Ishikawa (cell line): ENCODE results near the gene PLIN5.

ENCODE experiments used
- CEBPB ChIP-seq: IDR thresholded peaks from 2 replicates; pipeline ENCODE4 v1.6.1; 2012
- CREB1 ChIP-seq: IDR thresholded peaks from 2 replicates; pipeline ENCODE4 v1.6.1; 2012; ENCODE audit warnings: low read depth
- EGR1 ChIP-seq: IDR thresholded peaks from 2 replicates; pipeline ENCODE4 v1.6.1; 2012
- EP300 ChIP-seq: IDR thresholded peaks from 2 replicates; pipeline ENCODE4 v1.6.1; 2012; ENCODE audit warnings: borderline replicate concordance
- FOXM1 ChIP-seq: IDR thresholded peaks from 2 replicates; pipeline ENCODE4 v1.6.1; 2012; ENCODE audit warnings: low read depth, borderline replicate concordance
- MAX ChIP-seq: IDR thresholded peaks from 2 replicates; pipeline ENCODE4 v1.6.1; 2012
- NFIC ChIP-seq: IDR thresholded peaks from 2 replicates; pipeline ENCODE4 v1.6.1; 2012
- RAD21 ChIP-seq: IDR thresholded peaks from 2 replicates; pipeline ENCODE4 v1.6.1; 2012; ENCODE audit warnings: low read depth
- REST ChIP-seq: IDR thresholded peaks from 2 replicates; pipeline ENCODE4 v1.6.1; 2012; ENCODE audit warnings: low read depth, mild to moderate bottlenecking
- TAF1 ChIP-seq: IDR thresholded peaks from 2 replicates; pipeline ENCODE4 v1.6.1; 2012; ENCODE audit warnings: low read depth, mild to moderate bottlenecking
- TCF12 ChIP-seq: IDR thresholded peaks from 2 replicates; pipeline ENCODE4 v1.6.1; 2012; ENCODE audit warnings: low read depth
- TEAD4 ChIP-seq: IDR thresholded peaks from 2 replicates; pipeline ENCODE4 v1.6.1; 2012
- USF1 ChIP-seq: IDR thresholded peaks from 2 replicates; pipeline ENCODE4 v1.6.1; 2012
- YY1 ChIP-seq: IDR thresholded peaks from 2 replicates; pipeline ENCODE4 v1.6.1; 2012; ENCODE audit warnings: low read depth
- ZBTB7A ChIP-seq: IDR thresholded peaks from 2 replicates; pipeline ENCODE4 v1.6.1; 2012; ENCODE audit warnings: low read depth

The PLIN5 gene

GRCh38 chr19:4541114-4541805 lies 6.2 kb upstream of the PLIN5 start:
- TF ChIP-seq MAX (no peak), EP300 (no peak), TAF1 (no peak)

GRCh38 chr19:4539693-4540581 lies 4.9 kb upstream of the PLIN5 start, which contains the start of gene LRG1:
TSS of gene LRG1 (minus strand) at chr19:4540036. CDS start at chr19:4540013, 23 bp downstream.
- TF ChIP-seq EP300 (no peak), CREB1 (no peak), TEAD4 (no peak), TCF12 (no peak), YY1 (no peak), FOXM1 (no peak), REST (no peak), MAX (no peak), ZBTB7A (no peak), TAF1 (no peak)

GRCh38 chr19:4539169-4539692 lies 4.2 kb upstream of the PLIN5 start:
- TF ChIP-seq FOXM1 (no peak), TEAD4 (no peak), CREB1 (no peak), TCF12 (no peak), EGR1 (no peak), EP300 (no peak), TAF1 (no peak), MAX (no peak), RAD21 (no peak), USF1 (no peak), CEBPB (no peak), ZBTB7A (no peak), NFIC (no peak), REST (no peak), YY1 (no peak)

GRCh38 chr19:4538601-4538954 lies 3.6 kb upstream of the PLIN5 start:
- TF ChIP-seq CEBPB (no peak), TAF1 (no peak), EP300 (no peak), EGR1 (no peak), CREB1 (no peak), MAX (no peak), USF1 (no peak), RAD21 (no peak), TEAD4 (no peak), NFIC (no peak), REST (no peak), YY1 (no peak), FOXM1 (no peak), ZBTB7A (no peak), TCF12 (no peak)
